ENCODE data around the gene BRD1. TPM values are rescaled to one million over a fixed set of nuclear protein-coding genes. Genes with fewer than 3 reads are reported as not detected.

Gene BRD1
- total RNA-seq, 1 donor from 2014 or later: 34.3 TPM

- H3K27me3 Mint-ChIP-seq (ENCODE audit: unreplicated experiment): no peaks in the 10 kb centered on the region
- TF ChIP-seq CTCF (IDR thresholded peaks at IDR 0.05): no peak
- peaks cover 35% of the 10 kb centered on the region for H3K36me3 Mint-ChIP-seq (ENCODE audit: unreplicated experiment)
- no peaks in the 10 kb centered on the region for H3K9me3 Mint-ChIP-seq (ENCODE audit: unreplicated experiment)
- H3K27ac Mint-ChIP-seq (ENCODE audit: unreplicated experiment): no peak overlapping the region
- DNase-seq (ENCODE audit: extremely low spot score, unreplicated experiment): no peak
- no peak overlapping the region for H3K4me3 Mint-ChIP-seq (ENCODE audit: unreplicated experiment)
- H3K4me1 Mint-ChIP-seq (ENCODE audit: unreplicated experiment): peaks cover 37% of the 10 kb centered on the region
Measured at GRCh38 chr22:49786976-49787706, 40.5 kb downstream of the BRD1 start.

GRCh38 chr22:49785841-49786471 is 41.7 kb downstream of the BRD1 start:
- no peaks in the 10 kb centered on the region for H3K9me3 Mint-ChIP-seq (ENCODE audit: unreplicated experiment)
- no peak for DNase-seq (ENCODE audit: extremely low spot score, unreplicated experiment)
- TF ChIP-seq CTCF (IDR thresholded peaks at IDR 0.05): no peak
- H3K27me3 Mint-ChIP-seq (ENCODE audit: unreplicated experiment): no peaks in the 10 kb centered on the region
- H3K4me3 Mint-ChIP-seq (ENCODE audit: unreplicated experiment): no peak overlapping the region
- H3K27ac Mint-ChIP-seq (ENCODE audit: unreplicated experiment): no peak overlapping the region
- H3K36me3 Mint-ChIP-seq (ENCODE audit: unreplicated experiment): peaks cover 30% of the 10 kb centered on the region
- peaks cover 31% of the 10 kb centered on the region for H3K4me1 Mint-ChIP-seq (ENCODE audit: unreplicated experiment)

- no peaks in the 10 kb centered on the region for H3K9me3 Mint-ChIP-seq (ENCODE audit: unreplicated experiment)
- H3K4me3 Mint-ChIP-seq (ENCODE audit: unreplicated experiment): no peak overlapping the region
- H3K27ac Mint-ChIP-seq (ENCODE audit: unreplicated experiment): no peak overlapping the region
- peaks cover 23% of the 10 kb centered on the region for H3K4me1 Mint-ChIP-seq (ENCODE audit: unreplicated experiment)
- no peak for DNase-seq (ENCODE audit: extremely low spot score, unreplicated experiment)
- peaks cover 24% of the 10 kb centered on the region for H3K36me3 Mint-ChIP-seq (ENCODE audit: unreplicated experiment)
- no peak for TF ChIP-seq CTCF (IDR thresholded peaks at IDR 0.05)
- no peaks in the 10 kb centered on the region for H3K27me3 Mint-ChIP-seq (ENCODE audit: unreplicated experiment)
Measured at GRCh38 chr22:49785046-49785521, 42.6 kb downstream of the BRD1 start.

GRCh38 chr22:49784630-49784971 is 43.1 kb downstream of the BRD1 start:
- no peak for TF ChIP-seq CTCF (IDR thresholded peaks at IDR 0.05)
- Mint-ChIP-seq H3K36me3 (ENCODE audit: unreplicated experiment) (peaks cover 24% of the 10 kb centered on the region), H3K27ac (ENCODE audit: unreplicated experiment) (no peak overlapping the region), H3K9me3 (ENCODE audit: unreplicated experiment) (no peaks in the 10 kb centered on the region), H3K4me1 (ENCODE audit: unreplicated experiment) (peaks cover 18% of the 10 kb centered on the region), H3K4me3 (ENCODE audit: unreplicated experiment) (no peak overlapping the region), H3K27me3 (ENCODE audit: unreplicated experiment) (no peaks in the 10 kb centered on the region)
- no peak for DNase-seq (ENCODE audit: extremely low spot score, unreplicated experiment)

- peaks cover 26% of the 10 kb centered on the region for H3K36me3 Mint-ChIP-seq (ENCODE audit: unreplicated experiment)
- H3K4me1 Mint-ChIP-seq (ENCODE audit: unreplicated experiment): peaks cover 14% of the 10 kb centered on the region
- DNase-seq (ENCODE audit: extremely low spot score, unreplicated experiment): no peak
- no peak overlapping the region for H3K27ac Mint-ChIP-seq (ENCODE audit: unreplicated experiment)
- no peaks in the 10 kb centered on the region for H3K9me3 Mint-ChIP-seq (ENCODE audit: unreplicated experiment)
- no peaks in the 10 kb centered on the region for H3K27me3 Mint-ChIP-seq (ENCODE audit: unreplicated experiment)
- no peak overlapping the region for H3K4me3 Mint-ChIP-seq (ENCODE audit: unreplicated experiment)
- TF ChIP-seq CTCF (IDR thresholded peaks at IDR 0.05): no peak
Measured at GRCh38 chr22:49783926-49784629, 43.6 kb downstream of the BRD1 start.

All from osteocyte (in vitro differentiated cells).